GM13976 (cell line): ENCODE data around the gene GOLM1.

Source experiments
- DNase-seq: peaks from one replicate; pipeline ENCODE4 v3.0.0; 2012; ENCODE audit warnings: low spot score
- CTCF ChIP-seq: IDR thresholded peaks from 2 replicates; pipeline ENCODE4 v1.5.1; 2012; ENCODE audit warnings: borderline replicate concordance, mild to moderate bottlenecking; ENCODE audit not compliant: insufficient read depth; ENCODE audit errors: extremely low read depth, missing control alignments, control extremely low read depth
- in situ Hi-C: fragments of 300-500 bp; cut with MboI; formaldehyde crosslinking; loops from one replicate; pipeline ENCODE4 v1.12.0; 2022; ENCODE audit warnings: low sequenced_read_pairs, mixed read lengths, inconsistent platforms; ENCODE audit not compliant: unreplicated experiment

GOLM1 gene

GRCh38 chr9:86040861-86041155 is 58.5 kb downstream of the GOLM1 start:
- in situ Hi-C loops: no loop called here
- no peak for TF ChIP-seq CTCF
- peak; percentile 15 for DNase-seq

- no peak for TF ChIP-seq CTCF
- peak; percentile 8 for DNase-seq
- in situ Hi-C loops: no loop called here
Observed at GRCh38 chr9:86039991-86040860, 59.1 kb downstream of the GOLM1 start.

GRCh38 chr9:86036555-86036954 is 62.8 kb downstream of the GOLM1 start:
- TF ChIP-seq CTCF: no peak
- DNase-seq: no peak
- in situ Hi-C loops: no loop called here

- TF ChIP-seq CTCF: no peak
- in situ Hi-C loops: no loop called here
- DNase-seq: no peak
Observed at GRCh38 chr9:86035827-86036440, 63.4 kb downstream of the GOLM1 start.

- peak; percentile 76 for DNase-seq
- in situ Hi-C loops: no loop called here
- peak; percentile 22 for TF ChIP-seq CTCF
Observed at GRCh38 chr9:86034863-86035734, 64.3 kb downstream of the GOLM1 start.

- DNase-seq: no peak
- TF ChIP-seq CTCF: no peak
- in situ Hi-C loops: no loop called here
Observed at GRCh38 chr9:86027767-86028166, 71.6 kb downstream of the GOLM1 start.
